HepG2 (cell line): Measurements from ENCODE around the gene DPAGT1. TPM values are rescaled to one million over a fixed set of nuclear protein-coding genes. Genes with fewer than 3 reads are reported as not detected.
A peak's percentile ranks its signal among the peaks of the same experiment; 100 is the strongest.

ENCODE experiments used
- AGO2 ChIP-seq: fragments of 200-400 bp; formaldehyde crosslinking; optimal IDR thresholded peaks from 2 replicates; pipeline ENCODE3; 2017; ENCODE audit warnings: mild to moderate bottlenecking, low read depth, low read length, moderate library complexity
- CENPT ChIP-seq: sonication (generic); formaldehyde crosslinking; IDR thresholded peaks from 2 replicates; pipeline ENCODE4 v1.8.0; 2022; ENCODE audit warnings: low read depth, mild to moderate bottlenecking, moderate library complexity, missing genetic modification reagents
- DR1 ChIP-seq: sonication (generic); formaldehyde crosslinking; IDR thresholded peaks from 2 replicates; pipeline ENCODE4 v1.8.0; 2021; ENCODE audit warnings: mild to moderate bottlenecking, missing genetic modification reagents, inconsistent platforms
- FUBP1 ChIP-seq: sonication (generic); formaldehyde crosslinking; IDR thresholded peaks from 2 replicates; pipeline ENCODE4 v1.5.1; 2020; ENCODE audit warnings: missing genetic modification reagents, mild to moderate bottlenecking, borderline replicate concordance
- GATA4 ChIP-seq: sonication (generic); IDR thresholded peaks from 2 replicates; pipeline ENCODE4 v1.6.1; 2016; ENCODE audit warnings: antibody characterized with exemption, low read depth, borderline replicate concordance
- HDAC1 ChIP-seq: sonication (generic); formaldehyde crosslinking; IDR thresholded peaks from 2 replicates; pipeline ENCODE4 v1.5.1; 2020; ENCODE audit warnings: mild to moderate bottlenecking, missing genetic modification reagents
- HNF1B ChIP-seq: sonication (generic); formaldehyde crosslinking; IDR thresholded peaks from 2 replicates; pipeline ENCODE4 v1.5.1; 2020; ENCODE audit warnings: mild to moderate bottlenecking, moderate library complexity, missing genetic modification reagents
- HNF4G ChIP-seq, 2 experiments: sonication (generic) in 1 of 2; formaldehyde crosslinking in 1 of 2; IDR thresholded peaks; 2 replicates each; pipeline versions ENCODE4 v1.4.0 to v1.6.1; 2011 to 2020; ENCODE audit warnings: borderline replicate concordance in 2 of 2, low read depth in 2 of 2, mild to moderate bottlenecking in 2 of 2, low read length in 1 of 2, missing genetic modification reagents in 1 of 2, moderate library complexity in 1 of 2
- MAFK ChIP-seq, 2 experiments: IDR thresholded peaks in 1 of 2; conservative IDR thresholded peaks in 1 of 2; 2 replicates each; pipeline ENCODE4 v1.6.1; 2011; ENCODE audit warnings: improper control_type of control experiment in 2 of 2, low read length in 2 of 2
- MATR3 ChIP-seq: sonication (generic); formaldehyde crosslinking; IDR thresholded peaks from 2 replicates; pipeline ENCODE4 v1.4.0; 2020; ENCODE audit warnings: missing genetic modification reagents
- MEF2D ChIP-seq: sonication (generic); formaldehyde crosslinking; IDR thresholded peaks from 2 replicates; pipeline ENCODE4 v1.5.1; 2020; ENCODE audit warnings: mild to moderate bottlenecking, missing genetic modification reagents
- POLR2A ChIP-seq, 2 experiments: IDR thresholded peaks; 2 replicates each; pipeline ENCODE4 v1.6.1; 2011; ENCODE audit warnings: low read depth in 2 of 2, low read length in 2 of 2, mild to moderate bottlenecking in 1 of 2, moderate library complexity in 1 of 2; ENCODE audit not compliant: insufficient read depth in 1 of 2
- POLR2AphosphoS5 ChIP-seq: IDR thresholded peaks from 2 replicates; pipeline ENCODE4 v1.6.1; 2012; ENCODE audit warnings: low read depth, low read length
- POLR2G ChIP-seq: fragments of 200-400 bp; formaldehyde crosslinking; IDR thresholded peaks from 2 replicates; pipeline ENCODE4 v1.6.1; 2018; ENCODE audit warnings: mild to moderate bottlenecking, low read depth, low read length, moderate library complexity
- SNAPC2 ChIP-seq: sonication (generic); formaldehyde crosslinking; IDR thresholded peaks from 2 replicates; pipeline ENCODE4 v1.8.1; 2022; ENCODE audit warnings: mild to moderate bottlenecking, missing genetic modification reagents
- ZNF331 ChIP-seq: sonication (generic); formaldehyde crosslinking; IDR thresholded peaks from 2 replicates; pipeline ENCODE4 v1.4.0; 2020; ENCODE audit warnings: missing genetic modification reagents
- ZNF414 ChIP-seq: sonication (generic); formaldehyde crosslinking; IDR thresholded peaks from 2 replicates; pipeline ENCODE4 v1.5.0; 2020; ENCODE audit warnings: missing genetic modification reagents
- ZNF567 ChIP-seq: sonication (generic); formaldehyde crosslinking; IDR thresholded peaks from 2 replicates; pipeline ENCODE4 v1.8.1; 2023; ENCODE audit warnings: mild to moderate bottlenecking, missing genetic modification reagents, borderline replicate concordance
- ZNF577 ChIP-seq: sonication (generic); formaldehyde crosslinking; IDR thresholded peaks from 2 replicates; pipeline ENCODE4 v1.4.0; 2020; ENCODE audit warnings: mild to moderate bottlenecking, low read depth, missing genetic modification reagents, borderline replicate concordance
- polyA plus RNA-seq, 8 experiments: library from polyadenylated mRNA; depleted of rRNA in 3 of 8; stranded (reverse) in 7 of 8; unstranded in 1 of 8; fragments of >200 nt; fragmentation: Illumina TruSeq in 4 of 8; extraction: Trizol in 4 of 8; gene quantifications; 2 replicates each; pipeline versions ENCODE4 v1.2.1 to v1.2.3, GENCODE V29; 2011 to 2016; ENCODE audit warnings: low read depth in 4 of 8, missing spikeins in 1 of 8, mixed read lengths in 1 of 8; ENCODE audit not compliant: insufficient read depth in 1 of 8
- total RNA-seq, 5 experiments: library from RNA; depleted of rRNA; stranded (reverse); fragments of >200 nt; fragmentation: Illumina TruSeq; extraction: Trizol; gene quantifications; 2 replicates each; pipeline ENCODE4 v1.2.3, GENCODE V29; 2016; ENCODE audit warnings: low read depth in 1 of 5
- TF ChIP-seq, protein P1 (sequence below): sonication (generic); formaldehyde crosslinking; IDR thresholded peaks from 2 replicates; pipeline ENCODE4 v1.8.0; 2022; ENCODE audit warnings: mild to moderate bottlenecking, missing genetic modification reagents, moderate library complexity
- TF ChIP-seq, protein P2 (sequence below): sonication (generic); formaldehyde crosslinking; IDR thresholded peaks from 2 replicates; pipeline ENCODE4 v1.5.0; 2020; ENCODE audit warnings: mild to moderate bottlenecking, missing genetic modification reagents

DPAGT1 gene
- total and polyA plus RNA-seq, 2 of the 13 experiments (the other 11 are each of a cell fraction or from before 2014, with no cell fraction given), result 37.6 to 70.7 TPM

DNA sequence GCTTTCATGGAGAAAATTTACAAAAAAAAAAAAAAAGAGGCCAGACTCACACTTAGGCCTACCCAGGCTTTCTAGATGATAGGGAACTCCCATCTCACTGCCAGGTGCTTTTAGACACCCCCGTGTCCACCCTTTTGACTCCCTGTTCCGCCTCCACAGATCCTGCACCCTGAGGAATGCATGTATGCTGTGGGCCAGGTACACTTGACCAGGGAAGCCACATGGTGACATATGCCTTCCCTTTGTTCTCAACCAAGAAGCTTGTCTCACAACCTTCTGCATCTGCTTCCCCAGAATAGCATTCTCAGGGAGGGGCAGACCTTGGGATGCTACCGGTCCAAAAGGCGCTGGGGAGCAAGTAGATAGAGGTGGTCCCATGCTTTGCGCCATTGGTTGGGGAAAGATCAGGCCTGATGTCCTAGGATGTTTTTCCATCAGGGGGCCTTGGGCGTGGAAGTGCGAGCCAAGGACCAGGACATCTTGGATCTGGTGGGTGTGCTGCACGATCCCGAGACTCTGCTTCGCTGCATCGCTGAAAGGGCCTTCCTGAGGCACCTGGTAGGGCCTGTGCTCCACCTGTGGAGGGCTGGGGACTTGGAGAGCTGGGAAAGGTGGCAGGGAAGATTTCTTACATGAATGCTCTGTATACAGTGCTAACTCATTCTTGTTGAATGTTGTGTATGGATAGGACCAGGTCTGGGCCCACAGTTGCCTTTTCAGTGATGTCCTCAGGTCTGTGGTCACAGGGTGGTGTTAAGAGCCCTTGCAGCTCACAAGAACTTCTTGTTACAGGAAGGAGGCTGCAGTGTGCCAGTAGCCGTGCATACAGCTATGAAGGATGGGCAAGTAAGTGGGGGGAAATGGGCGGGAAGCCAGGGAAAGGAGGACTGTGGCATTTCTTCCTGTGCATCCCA, 9.4 kb downstream of the DPAGT1 start (continued):
- TF ChIP-seq POLR2G (peak; percentile 44), ZNF577 (no peak), GATA4 (no peak), ZNF567 (no peak), HDAC1 (no peak), DR1 (CRISPR knock-in tag) (no peak), ZNF331 (CRISPR knock-in tag) (no peak), AGO2 (peak; percentile 47), POLR2A (IDR thresholded peaks at IDR 0.05; ENCODE audit: insufficient read depth in 1 of 2, low read depth in 2 of 2, low read length in 2 of 2) (peak; percentile 16 to 69; a peak in 2 of 4 replicates), SNAPC2 (no peak), CENPT (CRISPR knock-in tag) (no peak), ZNF414 (CRISPR knock-in tag) (no peak), MAFK (conservative IDR thresholded peaks at IDR 0.05 in 1 of 2, IDR thresholded peaks at IDR 0.05 in 1 of 2; ENCODE audit: low read length in 2 of 2) (no peak), POLR2AphosphoS5 (0 out of 2 replicates have a peak, but pooled peaks have one; percentile 23), HNF4G (IDR thresholded peaks at IDR 0.05; ENCODE audit: borderline replicate concordance, low read depth, low read length) (no peak), HNF4G (CRISPR knock-in tag; IDR thresholded peaks at IDR 0.05; ENCODE audit: borderline replicate concordance, low read depth) (no peak), FUBP1 (CRISPR knock-in tag) (no peak), MATR3 (CRISPR knock-in tag) (no peak), HNF1B (CRISPR knock-in tag) (no peak), MEF2D (CRISPR knock-in tag) (no peak)
- TF ChIP-seq, protein P1, sequence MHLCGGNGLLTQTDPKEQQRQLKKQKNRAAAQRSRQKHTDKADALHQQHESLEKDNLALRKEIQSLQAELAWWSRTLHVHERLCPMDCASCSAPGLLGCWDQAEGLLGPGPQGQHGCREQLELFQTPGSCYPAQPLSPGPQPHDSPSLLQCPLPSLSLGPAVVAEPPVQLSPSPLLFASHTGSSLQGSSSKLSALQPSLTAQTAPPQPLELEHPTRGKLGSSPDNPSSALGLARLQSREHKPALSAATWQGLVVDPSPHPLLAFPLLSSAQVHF (CRISPR knock-in tag), result no peak
- TF ChIP-seq, protein P2, sequence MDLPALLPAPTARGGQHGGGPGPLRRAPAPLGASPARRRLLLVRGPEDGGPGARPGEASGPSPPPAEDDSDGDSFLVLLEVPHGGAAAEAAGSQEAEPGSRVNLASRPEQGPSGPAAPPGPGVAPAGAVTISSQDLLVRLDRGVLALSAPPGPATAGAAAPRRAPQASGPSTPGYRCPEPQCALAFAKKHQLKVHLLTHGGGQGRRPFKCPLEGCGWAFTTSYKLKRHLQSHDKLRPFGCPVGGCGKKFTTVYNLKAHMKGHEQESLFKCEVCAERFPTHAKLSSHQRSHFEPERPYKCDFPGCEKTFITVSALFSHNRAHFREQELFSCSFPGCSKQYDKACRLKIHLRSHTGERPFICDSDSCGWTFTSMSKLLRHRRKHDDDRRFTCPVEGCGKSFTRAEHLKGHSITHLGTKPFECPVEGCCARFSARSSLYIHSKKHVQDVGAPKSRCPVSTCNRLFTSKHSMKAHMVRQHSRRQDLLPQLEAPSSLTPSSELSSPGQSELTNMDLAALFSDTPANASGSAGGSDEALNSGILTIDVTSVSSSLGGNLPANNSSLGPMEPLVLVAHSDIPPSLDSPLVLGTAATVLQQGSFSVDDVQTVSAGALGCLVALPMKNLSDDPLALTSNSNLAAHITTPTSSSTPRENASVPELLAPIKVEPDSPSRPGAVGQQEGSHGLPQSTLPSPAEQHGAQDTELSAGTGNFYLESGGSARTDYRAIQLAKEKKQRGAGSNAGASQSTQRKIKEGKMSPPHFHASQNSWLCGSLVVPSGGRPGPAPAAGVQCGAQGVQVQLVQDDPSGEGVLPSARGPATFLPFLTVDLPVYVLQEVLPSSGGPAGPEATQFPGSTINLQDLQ, result peak; percentile 56; the same call in 1 of the 2 replicates
